DOHH2 (cell line): ENCODE measurements around the gene TGFBR3.

Experiments
- H3F3A ChIP-seq: fragments of 200-600 bp; sonication (generic), shearing (Covaris generic); 2 replicates; pipeline ENCODE4 v1.6.0; 2016; ENCODE audit warnings: antibody characterized with exemption, mild to moderate bottlenecking; ENCODE audit not compliant: control insufficient read depth, insufficient read depth
- H3K27ac ChIP-seq: fragments of 200-600 bp; sonication (generic); 2 replicates; pipeline ENCODE4 v1.5.1; 2014; ENCODE audit warnings: low read depth, mild to moderate bottlenecking, low read length, moderate library complexity
- H3K27me3 ChIP-seq: fragments of 200-600 bp; sonication (generic); 2 replicates; pipeline ENCODE4 v1.6.1; 2014; ENCODE audit warnings: mild to moderate bottlenecking, low read length, mixed read lengths; ENCODE audit not compliant: control insufficient read depth
- H3K36me3 ChIP-seq: fragments of 200-600 bp; sonication (generic); 2 replicates; pipeline ENCODE4 v1.6.1; 2014; ENCODE audit warnings: mild to moderate bottlenecking, low read length, moderate library complexity, mixed read lengths; ENCODE audit not compliant: control insufficient read depth
- H3K4me1 ChIP-seq: fragments of 200-600 bp; sonication (generic); 2 replicates; pipeline ENCODE4 v1.6.1; 2014; ENCODE audit warnings: mild to moderate bottlenecking, low read length, mixed read lengths; ENCODE audit not compliant: control insufficient read depth
- H3K4me2 ChIP-seq: fragments of 200-600 bp; sonication (generic); 2 replicates; pipeline ENCODE4 v1.6.0; 2014; ENCODE audit warnings: mild to moderate bottlenecking, low read length, moderate library complexity
- H3K4me3 ChIP-seq: fragments of 200-600 bp; sonication (generic); 2 replicates; pipeline ENCODE4 v1.5.1; 2014; ENCODE audit warnings: mild to moderate bottlenecking, low read length, mixed read lengths
- H3K79me2 ChIP-seq: fragments of 200-600 bp; sonication (generic); 2 replicates; pipeline ENCODE4 v1.6.1; 2014; ENCODE audit warnings: mild to moderate bottlenecking, low read length, mixed read lengths; ENCODE audit not compliant: control insufficient read depth
- H3K9me2 ChIP-seq: fragments of 200-600 bp; sonication (generic); replicated peaks from 2 replicates; pipeline ENCODE4 v1.6.1; 2014; ENCODE audit warnings: mild to moderate bottlenecking, low read length, mixed read lengths; ENCODE audit not compliant: control insufficient read depth
- H3K9me3 ChIP-seq: fragments of 200-600 bp; sonication (generic); 2 replicates; pipeline ENCODE4 v1.6.1; 2014; ENCODE audit warnings: antibody characterized with exemption, low read length, mixed read lengths; ENCODE audit not compliant: control insufficient read depth, insufficient read depth
- H4K20me1 ChIP-seq: fragments of 200-600 bp; sonication (generic); 2 replicates; pipeline ENCODE4 v1.6.0; 2014; ENCODE audit warnings: low read depth, mild to moderate bottlenecking, antibody characterized with exemption, low read length, moderate library complexity; ENCODE audit not compliant: control insufficient read depth, insufficient read depth
- CTCF ChIP-seq: fragments of 200-600 bp; sonication (generic); IDR thresholded peaks from one replicate; pipeline ENCODE4 v1.5.1; 2014; ENCODE audit warnings: antibody characterized with exemption, mild to moderate bottlenecking, low read depth, low read length; ENCODE audit not compliant: poor library complexity, severe bottlenecking
- EZH2phosphoT487 ChIP-seq: fragments of 200-600 bp; sonication (generic); IDR thresholded peaks from 2 replicates; pipeline ENCODE4 v1.6.1; 2017; ENCODE audit warnings: borderline replicate concordance, mild to moderate bottlenecking, antibody characterized with exemption, low read length, moderate library complexity, mixed read lengths

TGFBR3 gene

GRCh38 chr1:91732291-91733107 is 153.5 kb downstream of the TGFBR3 start:
- TF ChIP-seq CTCF (no peak), EZH2phosphoT487 (no peak)
- Histone ChIP-seq H4K20me1 (no peaks in the 10 kb centered on the region), H3K9me3 (no peaks in the 10 kb centered on the region), H3K79me2 (no peaks in the 10 kb centered on the region), H3K4me1 (no peaks in the 10 kb centered on the region), H3K9me2 (no peaks in the 10 kb centered on the region), H3K4me3 (no peak overlapping the region), H3K4me2 (no peak overlapping the region), H3F3A (no peaks in the 10 kb centered on the region), H3K27ac (no peak overlapping the region), H3K27me3 (no peaks in the 10 kb centered on the region), H3K36me3 (no peaks in the 10 kb centered on the region)

- no peaks in the 10 kb centered on the region for H3K27me3 ChIP-seq
- H3K4me1 ChIP-seq: no peaks in the 10 kb centered on the region
- H3K4me3 ChIP-seq: no peak overlapping the region
- H3K79me2 ChIP-seq: no peaks in the 10 kb centered on the region
- TF ChIP-seq CTCF (no peak), EZH2phosphoT487 (no peak)
- H3K27ac ChIP-seq: no peak overlapping the region
- H3K9me3 ChIP-seq: no peaks in the 10 kb centered on the region
- no peak overlapping the region for H3K4me2 ChIP-seq
- no peaks in the 10 kb centered on the region for H3K36me3 ChIP-seq
- H3K9me2 ChIP-seq: no peaks in the 10 kb centered on the region
- no peaks in the 10 kb centered on the region for H4K20me1 ChIP-seq
- H3F3A ChIP-seq: no peaks in the 10 kb centered on the region
Measured at GRCh38 chr1:91731815-91732214, 154.1 kb downstream of the TGFBR3 start.

DNA sequence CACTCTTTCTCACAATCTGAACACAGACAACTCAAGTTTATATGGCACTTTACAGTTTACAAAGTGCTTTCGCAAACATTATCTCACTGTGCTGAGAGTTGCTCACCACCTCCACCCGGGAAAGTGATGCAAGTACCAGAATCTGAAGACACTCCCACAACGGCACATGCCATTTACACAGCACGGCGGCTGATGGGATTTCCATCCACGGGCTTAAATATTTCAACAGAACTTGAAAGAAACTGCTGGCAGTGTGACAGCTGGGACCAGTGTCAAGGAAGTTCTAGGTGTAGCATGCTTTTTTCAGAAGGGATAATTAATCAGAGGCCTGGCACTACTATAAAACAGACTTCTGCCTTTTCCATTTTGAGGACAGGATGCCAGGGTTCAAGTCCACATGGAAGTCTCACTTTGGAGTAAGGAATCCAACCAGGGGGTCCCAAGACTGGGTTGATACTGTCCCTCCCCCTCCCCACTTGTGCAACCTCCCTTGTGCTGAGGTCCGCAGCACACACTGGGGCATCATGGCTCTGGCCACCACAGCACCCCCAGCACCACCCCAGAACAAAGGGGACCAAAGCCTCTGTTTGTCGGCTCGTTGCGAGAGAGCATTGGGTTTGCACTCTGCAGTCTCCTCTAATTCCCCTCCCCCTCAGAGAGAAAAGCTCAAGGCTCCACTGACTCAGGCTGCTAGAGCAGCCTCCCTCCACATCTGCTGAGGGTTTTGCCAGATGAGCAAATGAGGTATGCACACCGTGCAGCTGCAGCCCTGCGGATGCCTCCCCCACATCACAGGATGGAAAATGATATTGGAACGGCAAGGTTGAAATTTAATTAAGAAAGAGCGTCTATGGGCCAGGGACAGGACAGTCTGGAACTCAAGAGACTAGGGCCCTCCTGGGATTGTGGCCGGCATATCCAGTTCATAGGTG is 154.9 kb downstream of the TGFBR3 start:
- no peak overlapping the region for H3K4me2 ChIP-seq
- H3K9me2 ChIP-seq: no peaks in the 10 kb centered on the region
- H3F3A ChIP-seq: no peaks in the 10 kb centered on the region
- H3K9me3 ChIP-seq: no peaks in the 10 kb centered on the region
- no peak overlapping the region for H3K4me3 ChIP-seq
- H3K79me2 ChIP-seq: no peaks in the 10 kb centered on the region
- H3K27me3 ChIP-seq: no peaks in the 10 kb centered on the region
- H4K20me1 ChIP-seq: no peaks in the 10 kb centered on the region
- no peaks in the 10 kb centered on the region for H3K4me1 ChIP-seq
- no peak for TF ChIP-seq CTCF
- TF ChIP-seq EZH2phosphoT487: no peak
- no peak overlapping the region for H3K27ac ChIP-seq
- H3K36me3 ChIP-seq: no peaks in the 10 kb centered on the region
